ENCODE data around the gene SP100. TPM values are rescaled to one million over a fixed set of nuclear protein-coding genes. Genes with fewer than 3 reads are reported as not detected.
A peak's percentile ranks its signal among the peaks of the same experiment; 100 is the strongest.

SP100 gene
- total and polyA plus RNA-seq, 2 of the 13 experiments (the other 11 are each of a cell fraction or from before 2014, with no cell fraction given): 12.6 to 16.5 TPM

DNA sequence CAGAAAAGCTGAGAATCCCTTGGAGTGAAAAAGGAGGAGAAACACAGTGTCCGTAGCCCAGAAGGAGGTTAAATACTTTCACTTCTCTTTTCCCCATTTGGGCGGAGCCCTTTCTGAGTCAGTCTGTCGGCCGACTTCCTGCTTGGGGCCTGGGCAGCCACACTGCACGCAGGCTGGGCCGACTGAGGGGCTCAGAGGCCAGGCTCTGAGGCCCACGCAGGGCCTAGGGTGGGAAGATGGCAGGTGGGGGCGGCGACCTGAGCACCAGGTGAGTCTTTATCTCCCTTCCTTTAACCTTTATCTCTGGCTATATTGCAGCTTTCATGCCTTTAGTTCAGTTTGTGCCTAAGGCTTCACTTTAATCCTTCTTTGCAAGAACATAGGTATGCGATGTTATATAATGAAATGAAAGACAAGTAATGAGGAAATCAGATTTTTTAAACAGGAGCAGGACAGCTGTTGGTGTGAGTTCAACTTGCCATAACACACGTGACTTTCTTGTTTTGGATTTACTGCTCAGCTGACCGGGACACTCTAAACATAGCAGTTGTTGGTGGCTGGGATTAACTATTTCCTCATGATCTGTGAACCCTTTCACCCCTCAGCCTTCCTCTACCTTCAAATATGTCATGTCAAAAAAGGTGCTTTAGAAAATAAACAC lies at the start of gene SP100 (continued):
- TF ChIP-seq TARDBP (CRISPR knock-in tag; IDR thresholded peaks at IDR 0.05) (no peak), ESRRA (CRISPR knock-in tag; IDR thresholded peaks at IDR 0.05; ENCODE audit: low read depth) (no peak), ZNF737 (CRISPR knock-in tag; IDR thresholded peaks at IDR 0.05; ENCODE audit: borderline replicate concordance) (no peak), MAFF (IDR thresholded peaks at IDR 0.05; ENCODE audit: low read depth, low read length) (no peak), FOSL1 (CRISPR knock-in tag; IDR thresholded peaks at IDR 0.05; ENCODE audit: borderline replicate concordance) (0 out of 2 replicates have a peak, but pooled peaks have one; percentile 30), ZSCAN29 (CRISPR knock-in tag; conservative IDR thresholded peaks at IDR 0.05) (no peak), ZNF724P (CRISPR knock-in tag; IDR thresholded peaks at IDR 0.05; ENCODE audit: borderline replicate concordance) (no peak), THYN1 (CRISPR knock-in tag; IDR thresholded peaks at IDR 0.05; ENCODE audit: borderline replicate concordance, low read depth) (0 out of 2 replicates have a peak, but pooled peaks have one; percentile 48), ZFY (CRISPR knock-in tag; IDR thresholded peaks at IDR 0.05) (peak; percentile 99), ATF7 (IDR thresholded peaks at IDR 0.05) (no peak), ATF7 (CRISPR knock-in tag; IDR thresholded peaks at IDR 0.05) (no peak), MYC (CRISPR knock-in tag; IDR thresholded peaks at IDR 0.05; ENCODE audit: borderline replicate concordance) (peak; percentile 85; the same call in 1 of the 2 replicates), HMG20A (CRISPR knock-in tag; IDR thresholded peaks at IDR 0.05; ENCODE audit: borderline replicate concordance) (no peak), MIER2 (CRISPR knock-in tag; IDR thresholded peaks at IDR 0.05) (0 out of 2 replicates have a peak, but pooled peaks have one; percentile 49), NFIC (IDR thresholded peaks at IDR 0.05; ENCODE audit: low read length) (no peak), CBX2 (IDR thresholded peaks at IDR 0.05; ENCODE audit: low read depth, low read length) (no peak), CBX2 (CRISPR knock-in tag; IDR thresholded peaks at IDR 0.05; ENCODE audit: low read depth) (no peak), NAIF1 (CRISPR knock-in tag; IDR thresholded peaks at IDR 0.05; ENCODE audit: borderline replicate concordance) (no peak), HIVEP1 (CRISPR knock-in tag; IDR thresholded peaks at IDR 0.05) (no peak), ZNF530 (CRISPR knock-in tag; IDR thresholded peaks at IDR 0.05; ENCODE audit: low read depth) (no peak), RFXAP (CRISPR knock-in tag; IDR thresholded peaks at IDR 0.05; ENCODE audit: borderline replicate concordance) (no peak)
- TF ChIP-seq, protein P1, sequence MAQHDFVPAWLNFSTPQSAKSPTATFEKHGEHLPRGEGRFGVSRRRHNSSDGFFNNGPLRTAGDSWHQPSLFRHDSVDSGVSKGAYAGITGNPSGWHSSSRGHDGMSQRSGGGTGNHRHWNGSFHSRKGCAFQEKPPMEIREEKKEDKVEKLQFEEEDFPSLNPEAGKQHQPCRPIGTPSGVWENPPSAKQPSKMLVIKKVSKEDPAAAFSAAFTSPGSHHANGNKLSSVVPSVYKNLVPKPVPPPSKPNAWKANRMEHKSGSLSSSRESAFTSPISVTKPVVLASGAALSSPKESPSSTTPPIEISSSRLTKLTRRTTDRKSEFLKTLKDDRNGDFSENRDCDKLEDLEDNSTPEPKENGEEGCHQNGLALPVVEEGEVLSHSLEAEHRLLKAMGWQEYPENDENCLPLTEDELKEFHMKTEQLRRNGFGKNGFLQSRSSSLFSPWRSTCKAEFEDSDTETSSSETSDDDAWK (CRISPR knock-in tag; IDR thresholded peaks at IDR 0.05): no peak
- TF ChIP-seq, protein P2, sequence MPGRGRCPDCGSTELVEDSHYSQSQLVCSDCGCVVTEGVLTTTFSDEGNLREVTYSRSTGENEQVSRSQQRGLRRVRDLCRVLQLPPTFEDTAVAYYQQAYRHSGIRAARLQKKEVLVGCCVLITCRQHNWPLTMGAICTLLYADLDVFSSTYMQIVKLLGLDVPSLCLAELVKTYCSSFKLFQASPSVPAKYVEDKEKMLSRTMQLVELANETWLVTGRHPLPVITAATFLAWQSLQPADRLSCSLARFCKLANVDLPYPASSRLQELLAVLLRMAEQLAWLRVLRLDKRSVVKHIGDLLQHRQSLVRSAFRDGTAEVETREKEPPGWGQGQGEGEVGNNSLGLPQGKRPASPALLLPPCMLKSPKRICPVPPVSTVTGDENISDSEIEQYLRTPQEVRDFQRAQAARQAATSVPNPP (CRISPR knock-in tag; IDR thresholded peaks at IDR 0.05): no peak
- TF ChIP-seq, protein P3, sequence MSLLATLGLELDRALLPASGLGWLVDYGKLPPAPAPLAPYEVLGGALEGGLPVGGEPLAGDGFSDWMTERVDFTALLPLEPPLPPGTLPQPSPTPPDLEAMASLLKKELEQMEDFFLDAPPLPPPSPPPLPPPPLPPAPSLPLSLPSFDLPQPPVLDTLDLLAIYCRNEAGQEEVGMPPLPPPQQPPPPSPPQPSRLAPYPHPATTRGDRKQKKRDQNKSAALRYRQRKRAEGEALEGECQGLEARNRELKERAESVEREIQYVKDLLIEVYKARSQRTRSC (CRISPR knock-in tag; IDR thresholded peaks at IDR 0.05; ENCODE audit: low read depth): no peak
- TF ChIP-seq, protein P4, sequence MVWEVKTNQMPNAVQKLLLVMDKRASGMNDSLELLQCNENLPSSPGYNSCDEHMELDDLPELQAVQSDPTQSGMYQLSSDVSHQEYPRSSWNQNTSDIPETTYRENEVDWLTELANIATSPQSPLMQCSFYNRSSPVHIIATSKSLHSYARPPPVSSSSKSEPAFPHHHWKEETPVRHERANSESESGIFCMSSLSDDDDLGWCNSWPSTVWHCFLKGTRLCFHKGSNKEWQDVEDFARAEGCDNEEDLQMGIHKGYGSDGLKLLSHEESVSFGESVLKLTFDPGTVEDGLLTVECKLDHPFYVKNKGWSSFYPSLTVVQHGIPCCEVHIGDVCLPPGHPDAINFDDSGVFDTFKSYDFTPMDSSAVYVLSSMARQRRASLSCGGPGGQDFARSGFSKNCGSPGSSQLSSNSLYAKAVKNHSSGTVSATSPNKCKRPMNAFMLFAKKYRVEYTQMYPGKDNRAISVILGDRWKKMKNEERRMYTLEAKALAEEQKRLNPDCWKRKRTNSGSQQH (CRISPR knock-in tag; IDR thresholded peaks at IDR 0.05; ENCODE audit: low read depth): no peak
- TF ChIP-seq, protein P5, sequence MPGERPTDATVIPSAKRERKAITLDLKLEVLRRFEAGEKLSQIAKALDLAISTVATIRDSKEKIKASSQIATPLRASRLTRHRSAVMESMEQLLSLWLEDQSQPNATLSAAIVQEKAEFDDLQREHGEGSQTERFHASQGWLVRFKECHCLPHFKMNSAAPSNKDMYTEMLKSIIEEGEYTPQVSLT (CRISPR knock-in tag; IDR thresholded peaks at IDR 0.05; ENCODE audit: borderline replicate concordance, low read depth): no peak

Measured in HepG2 (cell line).